Skeletal muscle tissue (tissue), 4 donors: ENCODE results near the gene KCNC3. TPM values are rescaled to one million over a fixed set of nuclear protein-coding genes. Genes with fewer than 3 reads are reported as not detected.
"Not testable (repeated sequence)": the region's sequence is repeated elsewhere in the genome, so short reads cannot be mapped to it uniquely, and the experiment has no call there.

ENCODE experiments used
- H3K27ac ChIP-seq: one replicate; pipeline ENCODE4 v1.7.0; 2013; ENCODE audit warnings: mild to moderate bottlenecking, low read depth, low read length, inconsistent platforms
- H3K27me3 ChIP-seq, 3 donors: one replicate each; pipeline ENCODE4 v1.7.0; 2013; ENCODE audit warnings: low read length in 3 of 3; ENCODE audit not compliant: control insufficient read depth in 3 of 3, insufficient read depth in 3 of 3
- H3K36me3 ChIP-seq, 3 donors: one replicate each; pipeline ENCODE4 v1.7.0; 2013; ENCODE audit warnings: low read length in 3 of 3; ENCODE audit not compliant: control insufficient read depth in 3 of 3, insufficient read depth in 3 of 3
- H3K4me1 ChIP-seq, 3 donors: one replicate each; pipeline ENCODE4 v1.7.0; 2013; ENCODE audit warnings: low read length in 3 of 3, mild to moderate bottlenecking in 3 of 3; ENCODE audit not compliant: control insufficient read depth in 3 of 3, insufficient read depth in 3 of 3
- H3K4me3 ChIP-seq, 3 donors: one replicate each; pipeline ENCODE4 v1.7.0; 2013; ENCODE audit warnings: low read length in 3 of 3
- H3K9ac ChIP-seq, 3 donors: one replicate each; pipeline ENCODE4 v1.7.0; 2013; ENCODE audit warnings: low read length in 3 of 3, mild to moderate bottlenecking in 3 of 3, moderate library complexity in 2 of 3, low read depth in 1 of 3
- H3K9me3 ChIP-seq, 3 donors: one replicate each; pipeline ENCODE4 v1.7.0; 2013; ENCODE audit warnings: low read length in 3 of 3; ENCODE audit not compliant: control insufficient read depth in 3 of 3
- total RNA-seq: library from RNA; depleted of rRNA; stranded (reverse); fragments of >200 nt; gene quantifications from one replicate; pipeline ENCODE4 v1.2.3, GENCODE V29; 2014
- donor health status: Osteomylitis.

Gene KCNC3
- total RNA-seq, 1 donor from 2014 or later = under 0.01 TPM

DNA sequence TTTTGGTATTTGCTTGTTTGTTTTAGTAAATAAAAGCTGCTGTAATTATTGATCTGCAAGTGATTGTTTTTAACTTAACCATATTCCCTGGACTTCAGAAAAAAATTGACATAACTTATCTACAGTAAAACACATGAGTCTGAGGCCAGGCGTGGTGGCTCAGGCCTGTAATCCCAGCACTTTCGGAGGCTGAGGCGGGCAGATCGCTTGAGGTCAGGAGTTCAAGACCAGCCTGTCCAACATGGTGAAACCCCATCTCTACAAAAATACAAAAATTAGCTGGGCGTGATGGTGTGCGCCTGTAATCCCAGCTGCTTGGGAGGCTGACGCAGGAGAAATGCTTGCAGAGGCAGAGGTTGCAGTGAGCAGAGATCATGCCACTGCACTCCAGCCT lies 24.3 kb upstream of the KCNC3 start:
- H3K27me3 ChIP-seq, H3K9me3 ChIP-seq, H3K4me3 ChIP-seq, H3K36me3 ChIP-seq, H3K9ac ChIP-seq, H3K27ac ChIP-seq: not testable (repeated sequence)
- H3K4me1 ChIP-seq = peaks cover 7 to 13% (median 8%) of the 10 kb centered on the region in 3 donors

- no peak overlapping the region for H3K27ac ChIP-seq
- H3K4me3 ChIP-seq = no peak overlapping the region
- no peaks in the 10 kb centered on the region for H3K9me3 ChIP-seq
- peaks cover 1 to 2% (median 1%) of the 10 kb centered on the region in 3 donors for H3K4me1 ChIP-seq
- H3K27me3 ChIP-seq = no peaks in the 10 kb centered on the region
- H3K9ac ChIP-seq = no peak overlapping the region
- no peaks in the 10 kb centered on the region for H3K36me3 ChIP-seq
These were observed 23.1 kb upstream of the KCNC3 start for GRCh38 chr19:50352242-50352641.

DNA sequence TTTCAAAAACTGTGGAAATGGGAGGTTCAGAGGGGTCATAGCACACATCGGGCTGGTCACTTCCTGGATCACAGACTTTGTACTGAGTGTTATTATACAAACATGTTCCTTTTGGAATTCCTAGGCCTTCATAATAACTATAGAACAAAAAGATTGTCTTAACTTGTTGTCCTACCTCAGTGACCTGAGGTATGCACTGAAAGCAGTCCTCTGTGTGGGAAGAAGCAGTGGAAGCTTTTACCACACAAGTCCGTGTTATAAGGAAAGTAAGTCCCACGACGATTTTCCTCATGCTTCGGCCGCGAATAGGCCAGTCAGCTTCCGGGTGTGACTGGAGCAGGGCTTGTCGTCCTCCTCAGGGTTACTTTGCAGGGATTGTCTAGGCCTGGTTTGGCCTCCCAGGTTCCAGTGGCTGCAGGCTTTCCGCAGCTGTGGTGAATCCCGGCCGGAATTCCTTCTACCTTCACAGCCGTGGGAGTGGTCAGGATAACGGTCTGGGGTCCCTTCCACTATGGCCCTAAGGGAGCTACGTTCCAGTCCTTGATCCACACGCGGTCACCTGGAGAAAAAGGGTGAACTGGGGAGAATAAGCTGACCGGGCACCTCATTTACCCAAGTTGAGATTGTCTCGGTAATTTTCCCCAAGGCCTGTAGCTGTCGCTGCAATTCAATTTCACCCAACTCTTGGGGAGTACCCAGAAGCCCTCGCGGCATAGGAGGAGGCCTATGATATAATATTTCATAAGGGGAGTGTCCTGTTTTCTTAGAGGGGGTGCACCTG lies 20.3 kb upstream of the KCNC3 start:
- no peaks in the 10 kb centered on the region for H3K36me3 ChIP-seq
- no peak overlapping the region for H3K9ac ChIP-seq
- H3K27me3 ChIP-seq = no peaks in the 10 kb centered on the region
- no peak overlapping the region for H3K4me3 ChIP-seq
- H3K27ac ChIP-seq = no peak overlapping the region
- H3K9me3 ChIP-seq = peaks cover 0 to 2% (median 0%) of the 10 kb centered on the region in 3 donors
- H3K4me1 ChIP-seq = no peaks in the 10 kb centered on the region

GRCh38 chr19:50347089-50347581 lies 18.0 kb upstream of the KCNC3 start:
- not testable (repeated sequence) for H3K27ac ChIP-seq, H3K27me3 ChIP-seq, H3K9me3 ChIP-seq, H3K4me3 ChIP-seq, H3K9ac ChIP-seq, H3K4me1 ChIP-seq, H3K36me3 ChIP-seq

DNA sequence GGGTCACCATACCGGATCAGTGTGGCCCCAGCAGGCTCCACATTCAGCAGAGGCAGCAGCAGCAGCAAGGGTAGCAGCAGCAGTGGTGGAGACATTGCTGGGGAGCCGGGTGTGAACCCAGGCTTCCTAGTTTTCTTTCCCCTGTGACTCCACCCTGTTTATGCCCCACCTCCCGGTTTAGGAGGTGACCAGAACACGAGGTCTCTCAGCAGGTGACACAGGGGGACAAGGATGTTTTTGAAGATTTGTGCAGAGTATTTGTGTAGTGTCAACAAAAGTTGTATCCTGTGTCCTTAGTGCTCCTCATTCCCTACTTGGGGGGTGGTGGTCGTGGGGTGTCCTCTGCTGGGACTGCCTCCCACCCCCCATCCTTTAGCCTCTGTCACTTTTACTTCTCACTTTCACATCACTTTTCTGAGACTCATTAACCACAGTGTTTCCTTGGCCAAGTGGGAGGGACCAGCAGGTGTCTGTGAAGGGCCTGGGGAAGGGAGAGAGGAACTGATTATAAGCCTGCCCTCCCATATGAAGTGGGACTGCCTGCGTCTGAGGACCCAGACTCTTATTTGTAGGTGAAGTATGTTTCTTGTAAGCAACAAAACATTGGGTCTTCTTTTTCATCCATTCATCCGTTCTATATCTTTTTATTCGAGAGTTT lies 15.6 kb upstream of the KCNC3 start:
- Histone ChIP-seq H3K9me3 (peaks cover 0 to 2% (median 0%) of the 10 kb centered on the region in 3 donors), H3K4me3 (no peak overlapping the region), H3K27me3 (no peaks in the 10 kb centered on the region), H3K36me3 (no peaks in the 10 kb centered on the region), H3K27ac (no peak overlapping the region), H3K4me1 (no peaks in the 10 kb centered on the region), H3K9ac (no peak overlapping the region)

GRCh38 chr19:50341091-50341564 lies 12.0 kb upstream of the KCNC3 start:
- Histone ChIP-seq H3K36me3 (no peaks in the 10 kb centered on the region), H3K9ac (no peak overlapping the region), H3K27me3 (no peaks in the 10 kb centered on the region), H3K4me1 (no peaks in the 10 kb centered on the region), H3K9me3 (peaks cover 0 to 2% (median 0%) of the 10 kb centered on the region in 3 donors), H3K4me3 (no peak overlapping the region), H3K27ac (no peak overlapping the region)

- H3K27me3 ChIP-seq = no peaks in the 10 kb centered on the region
- no peak overlapping the region for H3K4me3 ChIP-seq
- peaks cover 0 to 2% (median 0%) of the 10 kb centered on the region in 3 donors for H3K9me3 ChIP-seq
- H3K4me1 ChIP-seq = no peaks in the 10 kb centered on the region
- no peak overlapping the region for H3K9ac ChIP-seq
- H3K36me3 ChIP-seq = no peaks in the 10 kb centered on the region
- no peak overlapping the region for H3K27ac ChIP-seq
These were observed 11.2 kb upstream of the KCNC3 start for GRCh38 chr19:50340331-50340730.

GRCh38 chr19:50337031-50337430 lies 7.9 kb upstream of the KCNC3 start:
- not testable (repeated sequence) for H3K27ac ChIP-seq

GRCh38 chr19:50334741-50335421 lies 5.7 kb upstream of the KCNC3 start:
- peaks cover 22 to 36% (median 31%) of the 10 kb centered on the region in 3 donors for H3K4me1 ChIP-seq
- peaks cover 0 to 16% (median 13%) of the 10 kb centered on the region in 3 donors for H3K27me3 ChIP-seq
- H3K4me3 ChIP-seq = no peak overlapping the region

More at GRCh38 chr19:50337031-50337430, 7.9 kb upstream of the KCNC3 start:
- H3K9me3 ChIP-seq, H3K9ac ChIP-seq, H3K4me3 ChIP-seq, H3K27me3 ChIP-seq, H3K36me3 ChIP-seq: not testable (repeated sequence)
- H3K4me1 ChIP-seq = peaks cover 15 to 23% (median 19%) of the 10 kb centered on the region in 3 donors

More at GRCh38 chr19:50334741-50335421, 5.7 kb upstream of the KCNC3 start:
- H3K27ac ChIP-seq = no peak overlapping the region
- H3K9ac ChIP-seq = no peak overlapping the region
- H3K9me3 ChIP-seq = no peaks in the 10 kb centered on the region
- no peaks in the 10 kb centered on the region for H3K36me3 ChIP-seq
